ENCODE results near the gene MAFG.

The MAFG gene

GRCh38 chr17:81908793-81909192 is 18.7 kb downstream of the MAFG start:
- DNase-seq = no peak

- DNase-seq = no peak
Observed at GRCh38 chr17:81907219-81908145, 20.1 kb downstream of the MAFG start.

- DNase-seq = no peak
Observed at GRCh38 chr17:81906476-81907218, 20.9 kb downstream of the MAFG start.

GRCh38 chr17:81905993-81906392 is 21.5 kb downstream of the MAFG start:
- DNase-seq = no peak

- DNase-seq = no peak
Observed at GRCh38 chr17:81905424-81905875, 22.1 kb downstream of the MAFG start.

- no peak for DNase-seq
Observed at GRCh38 chr17:81904600-81905423, 22.7 kb downstream of the MAFG start.

GRCh38 chr17:81903896-81904599 is 23.5 kb downstream of the MAFG start:
- no peak for DNase-seq

GRCh38 chr17:81903415-81903831 is 24.1 kb downstream of the MAFG start:
- no peak for DNase-seq

- no peak for DNase-seq
Observed at GRCh38 chr17:81902653-81903414, 24.7 kb downstream of the MAFG start.

- DNase-seq = no peak
Observed at GRCh38 chr17:81902023-81902652, 25.4 kb downstream of the MAFG start, which contains the start of gene NPB. Gene NPB, plus strand, starts transcription at chr17:81902238. Its CDS starts 40 bp downstream, at chr17:81902278.

GRCh38 chr17:81901167-81902022 is 26.1 kb downstream of the MAFG start:
- DNase-seq = no peak

- no peak for DNase-seq
Observed at GRCh38 chr17:81900181-81900820, 27.2 kb downstream of the MAFG start.

GRCh38 chr17:81899514-81900166 is 27.9 kb downstream of the MAFG start:
- DNase-seq = no peak

- no peak for DNase-seq
Observed at GRCh38 chr17:81898885-81899284, 28.6 kb downstream of the MAFG start.

- no peak for DNase-seq
Observed at GRCh38 chr17:81898029-81898866, 29.3 kb downstream of the MAFG start.

GRCh38 chr17:81895400-81895799 is 32.1 kb downstream of the MAFG start:
- no peak for DNase-seq

- no peak for DNase-seq
Observed at GRCh38 chr17:81891303-81891552, 36.3 kb downstream of the MAFG start.

Measured in NCI-H446 treated with DMSO at 0.1 percent for 48 hours (cell line).